GM12801 (cell line): Measurements from ENCODE around the gene ARCN1.

ENCODE experiments used
- CTCF ChIP-seq: IDR thresholded peaks from one replicate; pipeline ENCODE4 v1.5.1; 2011; ENCODE audit warnings: control low read depth; ENCODE audit not compliant: insufficient read length; ENCODE audit errors: extremely low read depth

ARCN1 gene

GRCh38 chr11:118618991-118619375 lies 46.8 kb downstream of the ARCN1 start:
- TF ChIP-seq CTCF: no peak

DNA sequence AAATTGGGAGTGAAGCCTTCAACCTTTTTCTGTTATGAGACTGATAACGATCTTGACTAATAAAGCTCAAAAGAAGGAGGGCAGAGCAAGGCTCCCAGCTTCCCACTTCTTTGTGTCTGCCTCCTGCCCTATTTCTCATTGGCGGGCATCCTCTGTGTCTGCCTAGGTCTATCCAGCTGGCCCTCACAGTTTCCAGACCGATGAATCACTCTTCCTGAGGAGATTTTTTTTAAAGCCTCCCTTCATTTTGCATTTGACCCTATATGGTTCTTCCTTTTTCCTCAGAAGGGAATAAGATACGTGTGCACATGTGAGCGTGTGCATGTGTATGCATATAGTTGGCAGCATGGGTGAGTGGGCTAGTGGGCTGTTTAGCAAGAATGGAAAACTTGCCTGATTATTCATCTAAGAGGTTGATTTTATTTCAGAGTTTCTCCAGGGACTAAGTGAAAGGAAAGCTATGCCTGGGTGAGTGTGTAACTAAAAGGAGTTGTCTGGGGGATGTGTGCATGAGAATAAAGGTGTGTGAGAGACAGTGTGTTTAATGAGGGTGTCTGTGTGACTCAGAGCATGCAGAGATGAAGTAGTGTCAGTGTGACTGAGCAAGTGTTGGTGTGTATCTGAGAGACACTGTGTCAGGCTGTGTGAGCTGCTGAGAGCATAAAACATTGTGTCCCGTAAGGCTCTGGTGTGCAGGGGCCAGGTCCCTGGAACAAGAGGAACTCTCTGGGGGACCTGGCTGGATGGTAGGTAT lies 47.4 kb downstream of the ARCN1 start:
- TF ChIP-seq CTCF: no peak

GRCh38 chr11:118620529-118621070 lies 48.4 kb downstream of the ARCN1 start:
- TF ChIP-seq CTCF: no peak

DNA sequence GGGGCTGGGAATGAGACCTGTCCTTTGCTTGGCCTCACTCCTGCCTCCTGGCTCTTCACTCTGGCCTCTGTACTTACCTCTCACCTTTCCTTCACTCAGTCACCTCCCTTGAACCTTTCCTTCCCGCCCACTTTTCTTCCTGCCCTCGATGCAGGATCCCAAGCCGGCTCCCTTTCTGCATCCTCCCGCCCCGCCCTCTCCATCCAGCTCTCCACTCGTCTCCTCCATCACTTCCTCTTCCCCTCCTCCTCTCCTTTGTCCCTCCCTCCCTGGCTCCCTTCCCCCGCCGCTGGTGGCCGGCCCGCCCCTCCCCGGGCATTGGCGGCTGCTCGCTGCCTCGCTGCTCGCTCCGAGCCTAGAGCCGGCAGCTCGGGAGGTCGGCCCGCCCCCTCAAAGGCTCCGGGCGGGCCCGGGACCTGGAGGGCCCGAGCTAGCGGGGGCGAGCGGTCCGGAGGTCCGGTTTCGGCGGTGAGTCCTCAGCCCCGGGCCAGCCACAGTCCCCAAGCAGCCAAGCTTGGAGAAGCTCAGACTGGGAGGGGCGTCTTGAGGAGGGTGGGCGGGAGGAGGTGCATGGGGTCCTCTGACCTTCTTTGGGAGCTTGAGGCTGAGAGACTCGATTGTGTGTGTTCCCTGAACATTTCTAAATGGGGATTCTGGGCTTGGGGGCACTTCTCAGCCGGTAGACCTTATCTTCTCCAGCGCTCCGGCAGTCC lies 49.0 kb downstream of the ARCN1 start:
- no peak for TF ChIP-seq CTCF

DNA sequence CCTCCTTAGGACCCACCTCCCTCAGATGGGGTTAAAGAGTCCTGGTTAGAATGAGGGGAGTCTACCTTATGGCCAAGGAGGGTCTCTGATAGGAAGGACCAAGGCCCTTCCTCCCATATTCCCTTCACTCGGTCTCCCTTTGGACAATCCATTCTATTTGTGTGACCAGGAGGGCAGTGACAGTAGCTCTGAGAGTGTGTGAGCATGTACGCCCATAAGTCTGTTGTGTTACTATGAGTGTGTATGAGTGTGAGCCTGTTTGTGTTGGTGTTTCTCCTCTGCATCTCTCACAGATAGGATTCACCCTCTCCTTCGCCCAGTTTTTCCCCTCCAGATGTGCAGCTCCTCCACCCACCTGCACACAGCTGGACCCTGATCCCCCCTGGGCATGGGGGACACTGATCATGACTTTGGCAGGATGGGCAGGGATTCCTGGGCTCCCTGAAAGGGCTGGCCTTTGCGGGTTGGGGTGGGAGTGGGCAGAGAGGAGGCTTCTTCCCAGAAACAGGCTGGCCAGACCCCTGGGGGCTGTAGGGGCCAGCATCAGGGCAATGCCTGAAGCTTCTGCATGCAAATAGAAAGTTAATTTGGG lies 49.7 kb downstream of the ARCN1 start:
- TF ChIP-seq CTCF: no peak

- no peak for TF ChIP-seq CTCF
Observed at GRCh38 chr11:118622376-118623268, 50.4 kb downstream of the ARCN1 start.
